ENCODE results near the gene OMP.
"Not testable (repeated sequence)": the region's sequence is repeated elsewhere in the genome, so short reads cannot be mapped to it uniquely, and the experiment has no call there.

Gene OMP

DNA sequence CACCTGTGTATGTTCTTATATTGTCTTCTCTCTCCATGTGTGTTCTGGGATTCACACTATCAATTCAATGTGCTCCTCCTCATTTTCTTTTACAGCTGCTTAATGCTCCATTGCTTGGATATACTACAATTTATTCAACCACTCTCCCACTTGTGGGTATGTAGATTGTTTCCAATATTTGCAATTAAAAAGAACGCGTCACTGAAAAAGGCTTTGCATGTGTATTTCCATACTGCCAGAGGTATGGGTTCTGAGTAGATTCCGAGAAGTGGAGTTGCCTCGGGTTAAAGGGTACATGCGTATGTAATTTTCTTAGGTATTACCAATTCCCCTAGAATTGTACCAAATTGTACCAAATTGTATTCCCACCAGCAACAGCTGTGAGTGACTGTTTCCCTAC lies 42.8 kb upstream of the OMP start:
- H3K4me3 ChIP-seq (IDR thresholded peaks at IDR 0.05; ENCODE audit: insufficient read depth, low read depth, low read length): no peak overlapping the region
- no peaks in the 10 kb centered on the region for H3K27me3 ChIP-seq (ENCODE audit: insufficient read depth, low read depth)
- no peak overlapping the region for H2AFZ ChIP-seq (ENCODE audit: low read depth)
- no peak overlapping the region for H3K9ac ChIP-seq
- H4K20me1 ChIP-seq (ENCODE audit: insufficient read depth): no peaks in the 10 kb centered on the region
- H3K4me2 ChIP-seq: no peak overlapping the region
- no peaks in the 10 kb centered on the region for H3K4me1 ChIP-seq (ENCODE audit: low read depth, poor library complexity, severe bottlenecking)
- H3K79me2 ChIP-seq (ENCODE audit: insufficient read depth, low read depth): no peaks in the 10 kb centered on the region
- no peaks in the 10 kb centered on the region for H3K36me3 ChIP-seq (ENCODE audit: insufficient read depth)
- no peak overlapping the region for H3K27ac ChIP-seq
- TF ChIP-seq CTCF (conservative IDR thresholded peaks at IDR 0.05; ENCODE audit: low read depth, low read length): no peak

DNA sequence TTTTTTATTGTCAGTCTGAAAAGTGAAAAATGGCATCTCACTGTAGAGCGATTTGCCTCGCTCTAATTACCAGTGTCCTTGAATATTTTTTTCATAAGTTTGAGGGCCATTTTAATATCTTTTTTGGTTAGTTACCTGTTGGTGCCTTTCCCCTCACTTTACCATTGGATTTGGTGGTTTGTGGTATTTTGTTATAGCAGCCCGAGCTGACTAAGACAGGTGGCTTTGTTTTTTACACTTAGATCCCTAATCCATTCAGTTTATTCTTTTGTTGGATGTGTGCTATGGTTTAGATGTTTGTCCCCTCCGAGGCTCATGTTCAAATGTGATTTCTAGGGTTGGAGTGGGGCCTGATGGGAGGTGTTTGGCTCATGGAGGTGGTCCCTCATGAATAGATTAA lies 42.4 kb upstream of the OMP start:
- Histone ChIP-seq H2AFZ (ENCODE audit: low read depth) (no peak overlapping the region), H3K4me3 (IDR thresholded peaks at IDR 0.05; ENCODE audit: insufficient read depth, low read depth, low read length) (no peak overlapping the region), H3K36me3 (ENCODE audit: insufficient read depth) (no peaks in the 10 kb centered on the region), H4K20me1 (ENCODE audit: insufficient read depth) (no peaks in the 10 kb centered on the region), H3K4me1 (ENCODE audit: low read depth, poor library complexity, severe bottlenecking) (no peaks in the 10 kb centered on the region), H3K27ac (no peak overlapping the region), H3K4me2 (no peak overlapping the region), H3K79me2 (ENCODE audit: insufficient read depth, low read depth) (no peaks in the 10 kb centered on the region), H3K27me3 (ENCODE audit: insufficient read depth, low read depth) (no peaks in the 10 kb centered on the region), H3K9ac (no peak overlapping the region)
- TF ChIP-seq CTCF (conservative IDR thresholded peaks at IDR 0.05; ENCODE audit: low read depth, low read length): no peak

GRCh38 chr11:77061258-77061657 lies 41.4 kb upstream of the OMP start:
- not testable (repeated sequence) for H2AFZ ChIP-seq (ENCODE audit: low read depth); H3K36me3 ChIP-seq (ENCODE audit: insufficient read depth); H3K4me2 ChIP-seq; H3K27ac ChIP-seq; H3K4me3 ChIP-seq (IDR thresholded peaks at IDR 0.05; ENCODE audit: insufficient read depth, low read depth, low read length); H4K20me1 ChIP-seq (ENCODE audit: insufficient read depth); H3K4me1 ChIP-seq (ENCODE audit: low read depth, poor library complexity, severe bottlenecking); H3K79me2 ChIP-seq (ENCODE audit: insufficient read depth, low read depth); H3K9ac ChIP-seq; H3K27me3 ChIP-seq (ENCODE audit: insufficient read depth, low read depth)

DNA sequence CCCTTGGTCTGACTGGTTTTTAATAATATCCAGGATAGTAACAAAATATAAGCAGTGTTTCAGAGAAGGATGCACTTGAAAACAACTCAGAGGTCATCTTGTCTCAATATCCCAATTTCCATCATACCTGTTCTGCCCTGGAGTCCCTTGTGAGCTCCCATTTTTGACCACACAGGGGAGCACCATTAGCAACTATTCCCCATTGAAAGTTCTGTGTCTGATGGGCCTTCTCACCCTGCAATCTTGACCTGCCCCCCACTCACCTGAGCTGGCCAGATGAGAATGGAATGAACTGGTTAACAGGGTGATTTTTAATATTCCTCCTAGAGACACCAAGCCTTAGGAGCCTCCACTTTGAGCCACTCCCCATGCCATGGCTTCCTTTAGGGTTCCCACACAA lies 39.7 kb upstream of the OMP start:
- no peaks in the 10 kb centered on the region for H4K20me1 ChIP-seq (ENCODE audit: insufficient read depth)
- no peaks in the 10 kb centered on the region for H3K27me3 ChIP-seq (ENCODE audit: insufficient read depth, low read depth)
- H3K36me3 ChIP-seq (ENCODE audit: insufficient read depth): no peaks in the 10 kb centered on the region
- H3K9ac ChIP-seq: no peak overlapping the region
- H3K4me1 ChIP-seq (ENCODE audit: low read depth, poor library complexity, severe bottlenecking): no peaks in the 10 kb centered on the region
- no peak for TF ChIP-seq CTCF (conservative IDR thresholded peaks at IDR 0.05; ENCODE audit: low read depth, low read length)
- H2AFZ ChIP-seq (ENCODE audit: low read depth): no peak overlapping the region
- no peak overlapping the region for H3K4me3 ChIP-seq (IDR thresholded peaks at IDR 0.05; ENCODE audit: insufficient read depth, low read depth, low read length)
- no peak overlapping the region for H3K4me2 ChIP-seq
- no peak overlapping the region for H3K27ac ChIP-seq
- H3K79me2 ChIP-seq (ENCODE audit: insufficient read depth, low read depth): no peaks in the 10 kb centered on the region

GRCh38 chr11:77063407-77063806 lies 39.2 kb upstream of the OMP start:
- Histone ChIP-seq H3K4me2 (no peak overlapping the region), H4K20me1 (ENCODE audit: insufficient read depth) (no peaks in the 10 kb centered on the region), H2AFZ (ENCODE audit: low read depth) (no peak overlapping the region), H3K79me2 (ENCODE audit: insufficient read depth, low read depth) (no peaks in the 10 kb centered on the region), H3K4me3 (IDR thresholded peaks at IDR 0.05; ENCODE audit: insufficient read depth, low read depth, low read length) (no peak overlapping the region), H3K27me3 (ENCODE audit: insufficient read depth, low read depth) (no peaks in the 10 kb centered on the region), H3K4me1 (ENCODE audit: low read depth, poor library complexity, severe bottlenecking) (no peaks in the 10 kb centered on the region), H3K36me3 (ENCODE audit: insufficient read depth) (no peaks in the 10 kb centered on the region), H3K27ac (no peak overlapping the region), H3K9ac (no peak overlapping the region)
- no peak for TF ChIP-seq CTCF (conservative IDR thresholded peaks at IDR 0.05; ENCODE audit: low read depth, low read length)
